Activated CD4-positive, alpha-beta T cell treated with anti-CD3 and anti-CD28 coated beads, Interleukin-2, amount 50 U/mL, for 16 hours (primary cell): Measurements from ENCODE around the gene BAHCC1.

Experiments
- DNase-seq: peaks from one replicate; pipeline ENCODE4 v3.0.0-alpha.2; 2020

The BAHCC1 gene

GRCh38 chr17:81482673-81483072 lies 87.4 kb downstream of the BAHCC1 start:
- DNase-seq, result no peak

- DNase-seq, result no peak
Measured at GRCh38 chr17:81483085-81483861, 88.0 kb downstream of the BAHCC1 start.

GRCh38 chr17:81483862-81484194 lies 88.6 kb downstream of the BAHCC1 start:
- DNase-seq, result no peak

- DNase-seq, result peak; percentile 89
Measured at GRCh38 chr17:81484195-81484979, 89.1 kb downstream of the BAHCC1 start.

GRCh38 chr17:81486199-81486810 lies 91.0 kb downstream of the BAHCC1 start:
- no peak for DNase-seq

- no peak for DNase-seq
Measured at GRCh38 chr17:81487089-81487486, 91.8 kb downstream of the BAHCC1 start.

GRCh38 chr17:81487487-81488275 lies 92.4 kb downstream of the BAHCC1 start:
- DNase-seq, result peak; percentile 83

- peak; percentile 16 for DNase-seq
Measured at GRCh38 chr17:81488276-81488860, 93.1 kb downstream of the BAHCC1 start.

- no peak for DNase-seq
Measured at GRCh38 chr17:81489012-81489997, 94.0 kb downstream of the BAHCC1 start.

GRCh38 chr17:81489998-81490992 lies 95.0 kb downstream of the BAHCC1 start:
- no peak for DNase-seq

- DNase-seq, result no peak
Measured at GRCh38 chr17:81491181-81491581, 95.9 kb downstream of the BAHCC1 start.

GRCh38 chr17:81491761-81492160 lies 96.5 kb downstream of the BAHCC1 start:
- DNase-seq, result no peak

- DNase-seq, result no peak
Measured at GRCh38 chr17:81492202-81492601, 96.9 kb downstream of the BAHCC1 start.

- no peak for DNase-seq
Measured at GRCh38 chr17:81492706-81493105, 97.4 kb downstream of the BAHCC1 start.

GRCh38 chr17:81493198-81494038 lies 98.2 kb downstream of the BAHCC1 start:
- no peak for DNase-seq

GRCh38 chr17:81494626-81495377 lies 99.5 kb downstream of the BAHCC1 start:
- peak; percentile 20 for DNase-seq

GRCh38 chr17:81498953-81499600 lies 103.8 kb downstream of the BAHCC1 start:
- DNase-seq, result no peak

- DNase-seq, result no peak
Measured at GRCh38 chr17:81499601-81499970, 104.3 kb downstream of the BAHCC1 start.
